Measurements from ENCODE around the gene TBC1D20.

DNA sequence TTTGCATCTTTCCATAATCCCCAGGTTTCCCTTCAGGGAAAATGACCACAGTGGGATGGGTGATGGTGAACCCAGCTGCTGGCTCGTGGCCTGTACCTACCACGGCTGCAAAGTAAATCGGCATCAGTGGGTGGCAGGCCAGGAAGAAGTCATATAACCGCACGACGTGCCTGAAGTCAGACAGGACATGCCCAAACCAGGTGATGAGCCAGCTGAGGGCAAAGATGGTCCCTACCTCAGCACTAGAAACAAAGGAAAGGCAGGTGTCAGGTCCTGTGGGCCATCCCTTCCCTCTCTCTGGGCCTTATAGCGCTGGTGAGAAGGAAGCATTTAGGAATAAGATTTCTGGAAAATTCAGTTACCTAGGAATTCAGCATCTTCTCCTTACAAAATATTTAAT lies 22.2 kb downstream of the TBC1D20 start:
- no peak for TF ChIP-seq POLR2A (IDR thresholded peaks at IDR 0.05)
- TF ChIP-seq, protein P1, sequence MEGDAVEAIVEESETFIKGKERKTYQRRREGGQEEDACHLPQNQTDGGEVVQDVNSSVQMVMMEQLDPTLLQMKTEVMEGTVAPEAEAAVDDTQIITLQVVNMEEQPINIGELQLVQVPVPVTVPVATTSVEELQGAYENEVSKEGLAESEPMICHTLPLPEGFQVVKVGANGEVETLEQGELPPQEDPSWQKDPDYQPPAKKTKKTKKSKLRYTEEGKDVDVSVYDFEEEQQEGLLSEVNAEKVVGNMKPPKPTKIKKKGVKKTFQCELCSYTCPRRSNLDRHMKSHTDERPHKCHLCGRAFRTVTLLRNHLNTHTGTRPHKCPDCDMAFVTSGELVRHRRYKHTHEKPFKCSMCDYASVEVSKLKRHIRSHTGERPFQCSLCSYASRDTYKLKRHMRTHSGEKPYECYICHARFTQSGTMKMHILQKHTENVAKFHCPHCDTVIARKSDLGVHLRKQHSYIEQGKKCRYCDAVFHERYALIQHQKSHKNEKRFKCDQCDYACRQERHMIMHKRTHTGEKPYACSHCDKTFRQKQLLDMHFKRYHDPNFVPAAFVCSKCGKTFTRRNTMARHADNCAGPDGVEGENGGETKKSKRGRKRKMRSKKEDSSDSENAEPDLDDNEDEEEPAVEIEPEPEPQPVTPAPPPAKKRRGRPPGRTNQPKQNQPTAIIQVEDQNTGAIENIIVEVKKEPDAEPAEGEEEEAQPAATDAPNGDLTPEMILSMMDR (IDR thresholded peaks at IDR 0.05): no peak

Measured in prostate gland (tissue), 2 donors.